Stimulated activated naive CD4-positive, alpha-beta T cell treated with Interleukin-2 at 50 U/mL for 16 hours (primary cell): Measurements from ENCODE around the gene JAM3.
A peak's percentile ranks its signal among the peaks of the same experiment; 100 is the strongest.

Experiments used
- DNase-seq: peaks from one replicate; lab custom pipeline; 2025; lab: John Stamatoyannopoulos, UW

Gene JAM3

DNA sequence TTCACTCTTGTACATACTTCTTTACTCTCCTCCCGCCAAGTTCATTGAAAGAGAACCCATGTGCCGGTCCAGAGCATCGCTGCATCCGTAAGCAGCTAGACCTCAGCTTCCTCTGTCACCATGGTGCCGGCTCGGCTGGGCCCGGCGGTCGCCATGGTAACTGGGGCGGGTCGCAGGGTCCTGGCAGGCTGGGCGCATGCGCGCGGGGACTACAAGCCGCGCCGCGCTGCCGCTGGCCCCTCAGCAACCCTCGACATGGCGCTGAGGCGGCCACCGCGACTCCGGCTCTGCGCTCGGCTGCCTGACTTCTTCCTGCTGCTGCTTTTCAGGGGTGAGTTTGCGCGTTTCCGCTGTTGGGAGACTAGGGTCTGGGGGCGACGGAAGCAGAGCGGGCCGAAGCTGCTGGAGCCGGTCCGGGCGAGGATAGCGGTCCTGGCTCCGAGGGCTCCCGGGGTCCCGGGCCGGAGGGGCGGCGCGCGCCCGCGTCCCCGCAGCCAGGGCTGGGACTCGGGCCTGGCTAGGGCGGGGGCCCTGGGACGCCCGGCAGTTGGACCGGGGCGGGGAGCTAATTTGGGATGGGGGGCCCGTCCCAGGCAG is at the start of gene JAM3:
TSS of gene JAM3 (plus strand) at position 244 of the 597 bp plus-strand sequence. CDS start at position 256, 12 bp downstream.
- peak; percentile 93 for DNase-seq

DNA sequence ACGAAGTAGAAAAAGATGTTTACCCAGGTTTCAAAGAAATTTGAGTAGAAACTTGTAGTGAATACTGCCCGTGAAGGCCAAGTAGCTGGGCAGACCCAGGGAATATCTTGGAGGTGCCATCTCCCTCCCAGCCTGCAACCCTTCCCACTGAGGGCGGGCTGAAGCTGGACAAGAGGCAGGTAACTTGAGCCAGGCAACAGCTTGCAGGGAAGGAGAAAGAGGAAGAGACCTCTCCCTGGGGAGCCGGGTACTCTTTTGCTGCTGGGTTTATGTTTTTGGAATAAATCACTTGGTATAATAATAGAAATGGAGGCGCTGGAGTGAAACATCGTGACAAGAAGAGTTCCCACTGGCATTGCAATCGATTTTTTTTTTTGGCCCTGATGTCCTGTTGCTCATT is 49.4 kb upstream of the JAM3 start:
- no peak for DNase-seq

DNA sequence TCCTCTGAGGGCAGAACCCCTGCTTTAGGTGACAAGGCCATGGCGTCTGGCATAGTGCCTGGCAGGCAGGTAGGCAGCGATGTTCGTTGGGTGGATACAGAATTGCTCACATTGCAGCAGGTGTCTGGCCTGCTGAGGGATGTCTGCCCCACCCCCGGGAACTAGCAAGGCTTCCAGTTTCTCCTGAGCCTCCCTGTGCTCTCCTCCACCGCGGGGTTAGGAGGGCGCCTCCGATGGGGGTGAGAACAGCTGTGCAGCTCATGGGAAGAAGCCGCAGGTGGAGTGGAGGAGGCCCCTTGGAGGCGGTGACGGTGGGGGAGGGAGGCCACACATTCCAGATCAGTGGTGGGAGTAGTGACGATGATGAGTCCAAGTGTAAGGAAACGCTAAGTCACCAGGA is 48.3 kb upstream of the JAM3 start:
- DNase-seq, result no peak

DNA sequence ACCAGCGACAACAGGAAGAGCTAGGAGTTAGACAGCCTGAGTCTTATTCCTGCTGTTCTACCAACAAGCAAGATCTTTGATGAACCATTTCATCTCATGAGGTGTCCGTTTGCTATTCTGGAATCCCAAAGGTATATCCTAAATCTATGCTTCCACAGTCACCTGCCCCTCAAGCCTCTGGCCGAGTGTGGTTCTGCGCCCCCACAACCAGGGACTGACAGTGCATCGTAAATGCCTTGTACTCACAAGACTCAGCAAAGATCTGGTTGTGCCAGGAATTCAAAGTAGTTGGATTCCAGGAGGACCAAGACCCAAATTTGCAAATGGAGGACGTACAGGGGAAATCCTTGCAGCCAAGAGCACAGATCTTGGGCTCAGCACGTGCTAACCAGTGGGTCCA is 47.5 kb upstream of the JAM3 start:
- no peak for DNase-seq

DNA sequence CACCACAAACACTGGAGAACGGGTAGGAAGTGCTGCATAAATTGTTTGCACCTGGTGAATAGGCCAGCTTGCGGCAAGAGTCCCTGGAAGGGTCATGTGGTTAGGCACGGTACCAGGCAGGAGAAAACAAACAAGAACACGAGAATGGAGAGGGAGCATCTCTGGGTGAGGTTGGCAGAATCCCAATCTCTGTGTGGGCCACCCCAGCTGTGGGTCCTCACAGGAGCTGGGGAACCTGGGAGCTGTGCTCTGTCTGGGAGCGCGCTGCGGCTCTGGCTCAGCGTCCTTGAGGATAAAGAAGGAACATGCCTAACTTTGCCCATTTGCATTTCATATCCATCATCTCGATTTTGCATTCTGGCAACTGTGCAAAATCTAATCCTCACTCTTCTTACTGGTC is 46.1 kb upstream of the JAM3 start:
- no peak for DNase-seq

DNA sequence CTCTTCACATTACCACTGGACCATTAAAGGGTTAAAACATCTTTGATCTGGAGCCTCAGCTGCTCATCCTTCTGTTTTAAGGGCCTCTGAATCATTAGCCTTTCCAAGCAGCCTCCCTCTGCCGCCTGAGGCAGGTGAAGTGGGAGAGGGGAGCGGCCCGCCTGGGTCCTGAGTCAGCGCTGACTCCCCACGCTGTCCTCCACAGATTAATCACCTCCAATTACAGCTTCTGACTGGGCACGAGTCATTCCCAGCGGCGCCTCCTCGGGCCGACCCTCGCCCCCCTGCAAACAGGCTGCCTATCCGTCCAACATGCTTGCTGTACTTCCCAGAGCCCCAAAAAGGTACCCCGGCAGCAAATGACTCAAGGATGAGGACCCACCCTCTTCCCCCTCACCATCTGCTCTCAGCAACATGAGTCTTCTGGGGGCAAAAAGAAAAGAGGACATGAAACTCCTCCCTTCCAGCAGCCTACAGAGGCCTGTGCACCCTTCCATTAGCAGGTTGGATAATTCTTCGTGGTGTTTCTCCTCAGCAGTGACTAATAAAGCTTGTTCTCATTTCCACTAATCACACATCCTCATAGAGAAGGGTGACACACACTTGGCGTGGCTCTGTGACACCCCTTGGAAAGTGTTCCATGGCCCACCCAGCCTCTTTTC is 44.3 kb upstream of the JAM3 start:
- no peak for DNase-seq

DNA sequence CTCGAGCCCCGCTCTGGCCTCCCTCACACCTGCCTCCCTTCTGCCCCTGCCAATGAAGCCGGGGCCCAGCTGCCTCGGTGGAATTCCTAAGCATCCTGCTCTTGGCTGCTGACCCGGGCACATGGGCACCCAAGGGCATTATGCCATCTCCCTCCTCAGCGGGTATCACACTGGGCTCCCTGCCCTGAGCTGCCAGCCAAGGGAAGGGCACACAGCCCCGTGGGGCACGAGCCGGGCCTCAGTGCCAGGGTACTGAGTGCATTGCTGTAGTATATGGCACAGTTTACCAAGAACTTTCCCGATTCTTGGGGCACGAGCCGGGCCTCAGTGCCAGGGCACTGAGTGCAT is 43.8 kb upstream of the JAM3 start:
- no peak for DNase-seq

DNA sequence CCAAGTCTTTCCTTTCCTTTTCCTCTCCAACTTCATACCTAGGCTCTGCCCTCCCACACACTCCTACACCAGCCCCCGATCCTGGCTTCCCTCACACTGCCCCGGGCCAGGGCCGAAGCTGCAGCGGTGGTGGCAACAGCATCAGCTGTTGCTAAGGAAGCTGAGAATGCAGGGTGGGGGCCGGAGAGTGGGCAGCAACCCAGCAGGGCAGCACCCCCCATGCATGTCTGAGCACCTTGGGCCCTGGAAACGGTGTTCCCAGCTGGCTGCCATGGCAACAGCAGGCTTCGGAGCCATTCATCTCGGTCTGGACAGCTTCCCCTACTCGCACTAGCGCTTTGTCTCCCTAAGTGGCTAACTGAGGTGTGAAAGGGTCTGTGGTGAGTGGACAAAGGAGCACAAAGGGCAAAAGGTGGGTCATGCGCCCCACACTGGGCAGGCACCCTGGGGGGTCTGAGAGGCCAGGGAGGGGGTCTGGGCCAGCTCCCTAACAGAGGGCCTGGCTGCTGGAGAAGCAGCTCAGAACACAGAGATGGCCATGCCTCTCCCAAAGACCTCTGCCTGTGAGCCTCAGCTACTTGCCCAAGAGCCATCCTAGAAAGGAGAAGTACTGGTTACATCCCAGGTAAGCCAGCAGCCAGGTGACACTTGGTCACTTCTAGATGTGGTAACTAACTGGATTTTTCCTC is 42.1 kb upstream of the JAM3 start:
- no peak for DNase-seq

DNA sequence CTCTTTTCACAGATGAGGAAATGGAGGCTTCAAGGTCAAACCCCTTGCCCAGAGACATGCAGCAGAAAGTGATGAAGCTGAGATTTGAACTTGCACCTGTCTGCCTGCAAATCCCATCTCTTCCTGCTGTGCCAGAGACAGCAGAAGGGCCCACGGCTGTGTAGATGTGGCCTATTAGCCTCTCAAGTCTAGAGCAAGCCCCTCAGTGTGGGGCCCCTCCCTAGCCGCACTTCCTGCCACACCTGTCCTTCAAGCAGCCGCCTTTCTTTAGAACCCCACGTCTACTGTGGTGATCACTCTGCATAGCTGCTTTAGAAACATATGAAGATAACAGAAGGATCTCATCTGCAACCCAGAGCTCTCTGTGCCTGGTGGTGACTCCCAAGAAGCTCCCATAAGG is 41.2 kb upstream of the JAM3 start:
- DNase-seq, result no peak

DNA sequence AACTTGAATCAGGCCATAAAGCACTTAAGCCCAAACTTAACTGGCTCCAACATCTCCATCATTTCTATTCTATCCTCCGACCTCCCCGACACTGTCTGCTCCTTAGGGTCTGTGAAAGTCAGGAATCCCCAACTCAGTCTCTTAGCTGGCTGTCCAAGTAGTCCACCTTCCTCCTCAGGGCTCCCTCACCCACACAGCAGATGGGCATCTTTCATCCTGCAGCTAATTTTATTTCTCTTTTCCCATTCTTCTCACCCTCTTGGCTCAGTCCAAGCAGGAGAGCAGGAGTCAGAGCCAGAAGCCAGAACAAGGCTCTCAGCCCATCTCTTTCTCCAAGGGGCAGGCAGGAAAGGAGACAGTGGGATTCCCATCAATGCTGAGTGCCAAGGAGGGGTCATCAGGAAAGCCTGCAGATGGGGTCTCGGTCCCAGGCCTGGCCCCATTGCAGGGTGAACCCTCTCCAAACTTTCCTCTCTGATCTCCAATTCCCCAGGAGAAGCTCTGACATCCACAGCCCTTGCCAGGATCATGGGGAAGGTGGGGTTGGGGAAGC is 40.4 kb upstream of the JAM3 start:
- DNase-seq, result no peak

DNA sequence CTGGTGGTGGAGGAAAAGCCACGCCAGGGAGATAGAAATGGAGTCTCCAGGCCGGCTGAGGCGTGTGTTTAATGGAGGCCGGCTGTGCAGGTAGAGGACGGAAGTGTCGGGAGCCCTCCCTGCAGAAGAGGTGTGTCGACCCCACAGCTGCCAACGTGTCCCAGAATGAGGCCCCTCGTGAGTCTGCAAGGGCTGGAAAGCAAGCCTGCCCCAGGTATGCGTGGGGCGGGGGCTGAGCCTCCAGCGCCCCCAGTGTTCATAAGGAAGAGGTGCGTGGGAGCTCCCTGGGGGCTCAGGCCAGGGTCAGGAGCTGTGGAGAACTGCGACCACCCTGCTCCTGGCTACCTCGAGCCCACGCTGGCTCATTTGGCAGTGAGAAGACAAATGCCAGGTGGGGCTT is 38.0 kb upstream of the JAM3 start:
- DNase-seq, result no peak

DNA sequence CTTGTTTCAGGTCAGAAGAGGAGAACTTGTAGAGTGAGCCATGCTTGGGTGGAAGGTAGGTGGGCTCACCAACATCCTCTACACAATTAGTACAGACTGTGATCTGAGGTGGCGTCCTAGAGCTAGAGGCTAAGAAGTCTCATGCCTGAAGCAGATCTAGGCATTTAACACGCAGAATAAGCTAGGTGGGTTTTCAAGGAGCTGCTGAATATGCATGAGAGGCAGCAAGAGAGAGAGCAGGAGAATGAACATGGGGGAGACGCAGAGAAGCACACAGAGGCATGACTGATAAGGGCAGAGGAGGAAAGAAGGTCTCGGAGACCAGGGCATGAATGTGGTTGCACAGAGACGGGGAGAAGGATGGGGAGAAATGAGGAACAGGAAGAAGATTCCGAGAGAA is 36.8 kb upstream of the JAM3 start:
- no peak for DNase-seq

DNA sequence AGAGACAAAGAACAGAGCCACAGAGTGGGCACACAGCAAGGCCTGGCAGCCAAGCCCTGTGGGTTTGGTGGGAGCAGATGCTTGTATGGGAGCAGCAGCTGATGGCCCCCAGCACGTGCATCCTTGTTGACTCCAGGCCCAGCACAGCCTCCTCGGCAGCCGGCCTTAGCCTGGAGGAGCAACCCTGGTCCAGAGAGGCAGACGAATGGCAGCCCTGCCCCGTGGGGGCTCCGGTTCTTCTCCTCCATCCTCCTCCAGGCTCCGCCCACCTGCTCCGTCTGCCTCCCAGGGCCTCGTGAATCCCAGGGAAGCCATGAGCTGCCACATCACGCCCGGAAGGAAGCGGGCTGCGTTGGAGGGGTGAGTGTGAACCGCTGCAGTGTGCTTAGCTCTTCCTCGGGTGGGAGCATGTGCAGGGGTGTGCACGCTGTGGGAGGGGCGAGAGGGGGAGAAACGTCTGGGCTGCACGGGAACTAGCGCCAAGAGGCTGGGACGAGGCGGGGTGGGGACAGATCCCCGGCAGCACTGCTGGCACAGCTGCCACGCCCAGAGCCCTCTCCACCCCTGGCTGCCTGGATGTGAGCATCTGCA is 36.3 kb upstream of the JAM3 start:
- DNase-seq, result no peak

DNA sequence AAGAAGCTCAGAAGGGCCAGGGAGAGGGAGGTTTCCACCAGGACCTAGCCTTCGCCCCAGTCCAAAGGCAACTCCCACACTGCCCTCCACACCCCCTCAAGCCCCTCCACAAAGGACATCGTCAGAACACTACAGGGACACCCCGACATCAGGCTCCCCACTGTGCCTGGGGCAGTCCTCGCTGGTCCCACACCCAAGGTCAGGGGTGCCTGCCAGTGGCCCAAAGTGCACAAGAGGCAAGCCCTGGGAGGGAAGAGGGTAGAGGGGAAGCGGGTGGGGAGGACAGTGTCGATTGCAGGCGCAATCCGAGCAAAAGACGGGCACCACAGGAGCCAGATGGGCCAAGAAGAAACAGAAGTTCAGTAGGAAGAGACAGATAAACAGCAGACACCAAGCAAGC is 35.6 kb upstream of the JAM3 start:
- no peak for DNase-seq

DNA sequence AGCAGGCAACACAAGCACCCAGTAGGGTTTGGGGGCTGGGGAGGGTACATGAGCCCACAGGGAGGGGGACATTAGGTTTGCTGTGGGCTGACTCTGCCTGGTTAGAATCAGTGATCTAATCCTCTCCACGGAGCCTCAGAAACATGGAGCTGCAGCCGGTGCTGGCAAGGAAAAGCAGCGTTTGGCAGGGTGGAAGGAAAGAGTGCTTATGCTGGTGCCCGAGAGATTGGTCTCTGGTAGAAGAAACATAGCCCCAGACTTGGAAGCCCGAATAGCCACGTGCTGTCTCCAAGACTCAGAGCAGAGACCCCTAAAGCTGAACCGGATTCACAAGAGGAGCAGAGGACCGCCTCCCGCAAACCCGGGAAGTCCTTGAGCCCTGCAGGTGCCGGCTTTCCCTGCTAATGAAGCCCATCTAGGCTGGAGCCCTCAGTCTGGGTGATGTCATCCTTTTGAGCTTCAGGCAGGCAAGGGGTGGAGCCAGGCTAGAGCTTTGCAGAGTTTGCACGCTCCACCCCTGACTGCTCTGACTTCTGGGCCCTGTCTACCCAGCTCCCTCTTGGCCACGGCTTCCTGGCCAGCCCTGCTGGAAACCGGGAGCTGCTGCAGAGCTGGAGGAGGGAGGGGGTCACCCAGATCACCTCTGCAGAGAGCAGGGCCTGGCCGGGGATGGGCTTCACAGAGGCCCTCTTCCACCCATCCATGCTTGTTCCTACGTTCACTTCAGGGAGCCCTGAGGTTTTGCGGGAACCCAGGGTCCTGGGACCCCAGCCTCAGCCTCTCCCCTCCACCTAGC is 35.0 kb upstream of the JAM3 start:
- peak; percentile 46 for DNase-seq

DNA sequence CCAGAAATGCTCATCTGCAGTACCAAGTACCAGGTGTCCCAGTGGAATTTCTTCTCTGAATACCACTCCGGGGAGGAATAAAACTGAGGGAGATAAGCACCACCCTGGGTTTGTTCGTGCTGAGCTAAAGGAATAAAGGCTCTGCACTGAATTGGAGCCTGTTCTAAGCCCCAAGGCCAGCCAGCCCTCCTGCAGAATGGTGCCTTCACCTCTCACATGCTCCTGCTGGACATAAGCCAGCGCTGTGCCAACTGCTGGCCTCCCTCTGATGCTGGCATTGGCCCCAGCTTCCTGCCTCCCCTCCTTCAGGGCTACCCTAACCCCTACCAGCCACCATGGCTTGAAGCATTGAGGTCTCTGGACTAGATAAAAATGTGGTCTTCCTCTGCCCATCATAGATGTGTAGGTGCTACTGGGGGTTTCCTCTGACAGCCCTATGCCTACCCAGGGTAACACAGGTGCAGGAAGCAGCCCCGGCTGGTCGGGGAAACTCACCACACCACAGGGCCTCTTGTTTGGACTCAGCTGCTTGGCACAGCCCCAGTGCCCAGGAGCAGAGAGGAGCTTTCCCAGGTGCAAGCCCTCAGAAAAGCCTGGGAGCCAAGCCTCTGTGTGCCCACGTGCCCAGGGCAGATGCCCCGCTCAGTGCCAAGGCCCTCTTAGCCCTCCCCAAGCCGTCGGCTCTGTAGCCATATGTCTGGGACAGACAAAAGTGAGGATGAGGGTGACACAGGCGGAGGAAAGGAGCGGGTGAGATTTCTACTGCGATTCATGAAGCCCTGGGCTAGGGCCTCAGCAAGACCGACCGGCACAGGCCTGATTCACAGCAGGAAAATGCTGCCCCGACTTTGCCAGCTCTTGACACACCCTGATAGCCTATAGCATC is 34.1 kb upstream of the JAM3 start:
- DNase-seq, result no peak

DNA sequence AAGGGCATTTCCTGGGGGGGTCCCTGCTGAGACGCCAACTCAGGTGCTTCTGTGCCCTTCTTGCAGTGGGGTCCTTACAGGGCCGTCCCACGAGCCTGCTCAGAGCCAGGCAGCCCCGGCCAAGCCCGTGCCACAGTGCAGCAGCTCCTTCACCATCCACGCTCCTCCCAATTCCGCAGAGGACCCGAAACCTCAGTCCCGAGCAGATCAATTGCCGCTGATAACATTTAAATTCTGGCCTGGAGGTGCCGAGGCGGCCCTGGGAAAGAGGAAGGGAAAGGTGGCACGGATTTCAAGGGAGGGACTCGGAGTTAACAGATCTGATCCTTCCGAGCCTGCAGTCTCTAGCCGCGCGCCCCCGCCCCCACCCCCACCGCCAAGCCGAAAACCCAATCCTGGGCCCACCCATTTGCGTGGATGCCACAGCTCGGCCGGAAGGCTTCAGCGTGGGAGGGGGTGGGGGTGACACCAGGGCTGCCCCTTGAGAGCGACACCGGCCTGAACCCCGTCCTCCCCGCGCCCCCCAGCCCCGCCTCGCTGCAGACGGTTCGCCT is 32.3 kb upstream of the JAM3 start:
- no peak for DNase-seq

DNA sequence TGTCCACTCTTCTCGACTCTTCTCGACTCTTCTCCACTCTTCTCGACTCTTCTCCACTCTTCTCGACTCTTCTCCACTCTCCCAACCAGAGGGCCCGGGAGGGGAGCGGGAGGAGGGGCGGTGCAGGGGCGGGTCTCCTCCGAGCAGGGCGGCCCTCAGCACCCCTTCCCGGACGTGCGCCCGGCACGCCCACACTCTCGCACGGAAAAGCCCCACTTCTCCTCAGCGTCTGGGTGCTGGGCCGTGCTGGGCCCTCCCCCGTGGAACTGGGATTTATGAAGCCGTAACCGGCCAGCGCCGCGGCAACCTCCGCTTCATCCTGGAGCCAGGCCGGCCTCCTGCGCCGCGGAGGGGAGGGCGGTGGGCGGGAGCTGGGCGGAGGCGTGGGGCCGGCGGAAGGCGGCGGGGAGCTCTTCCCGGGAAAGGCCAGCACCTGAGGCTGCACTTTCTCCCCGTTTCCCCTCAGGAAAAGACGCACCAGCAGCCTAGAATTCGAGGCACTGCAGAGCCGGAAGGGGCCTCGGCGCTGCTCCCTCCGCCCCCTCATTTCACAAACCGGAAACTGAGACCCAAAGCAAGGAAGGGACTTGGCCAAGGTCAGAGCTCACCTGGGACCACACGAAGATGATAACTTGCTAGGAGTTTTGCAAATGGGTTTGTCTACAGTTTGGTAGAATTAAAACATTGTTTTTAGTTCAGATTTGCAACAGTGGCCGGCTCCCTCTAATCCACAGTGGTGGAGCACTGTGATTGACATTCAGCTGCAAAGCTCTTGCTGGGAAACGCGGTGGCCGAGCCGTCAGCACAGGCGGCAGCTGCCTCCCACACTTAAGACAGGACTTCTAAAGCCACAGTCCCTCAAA is 31.6 kb upstream of the JAM3 start:
- peak; percentile 48 for DNase-seq

DNA sequence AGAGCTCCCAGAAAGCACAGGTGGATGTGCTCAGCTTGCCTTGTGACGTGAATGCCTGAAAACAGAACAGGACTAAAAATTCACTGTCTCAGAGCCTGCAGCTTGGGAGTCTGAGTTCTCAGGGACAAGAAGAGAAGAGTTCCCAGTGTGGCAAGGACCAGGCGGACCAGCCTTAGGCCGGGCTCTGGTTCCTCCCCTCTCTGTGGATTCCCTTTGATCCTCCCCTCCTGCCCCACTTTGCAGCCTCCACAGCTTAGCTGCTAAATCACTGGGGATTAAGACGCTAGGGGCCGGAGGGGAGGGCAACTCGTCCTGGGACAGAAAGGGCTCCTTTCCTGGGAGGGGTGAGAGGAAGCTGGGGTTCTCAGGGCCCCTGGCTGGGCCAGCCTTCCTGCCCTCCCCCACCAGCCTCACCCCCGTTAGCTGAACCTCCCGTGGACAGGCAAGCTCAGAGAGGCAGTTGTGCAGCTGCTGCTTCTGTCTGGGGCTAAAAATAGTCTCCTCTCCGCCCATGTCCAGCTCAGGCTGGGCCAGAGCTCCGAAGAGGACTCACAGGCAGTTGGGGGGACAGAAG is 29.9 kb upstream of the JAM3 start:
- DNase-seq, result no peak
